HCT116 (cell line): ENCODE data around the gene GRB10. TPM values are rescaled to one million over a fixed set of nuclear protein-coding genes. Genes with fewer than 3 reads are reported as not detected.

Source experiments
- ATAC-seq: fragments of 200-7000 bp; cut with Tn5 transposase; 2 replicates; pipeline ENCODE4 v1.9.1; 2020; ENCODE audit warnings: mild to moderate bottlenecking, moderate library complexity
- BruUV-seq: library from RNA; stranded (reverse); fragments of 400-500 nt; replicated peaks from 2 replicates; lab custom pipeline; 2021; lab: Mats Ljungman, UMichigan
- CTCF ChIA-PET: fragments of 300-600 bp; sonication (Branson Sonifier 250); formaldehyde crosslinking; loops from one replicate; lab custom pipeline; 2021; ENCODE audit warnings: antibody characterized with exemption; lab: Charles Lee
- POLR2A ChIA-PET: fragments of 300-600, 350-600 bp; sonication (Branson Sonifier 250); formaldehyde crosslinking; loops from one replicate; lab custom pipeline; 2021; ENCODE audit warnings: antibody characterized with exemption; lab: Charles Lee
- RAD21 ChIA-PET, 2 experiments: fragments of 300-600 bp; sonication (Branson Sonifier 250); formaldehyde crosslinking; loops; one replicate each; lab custom pipeline; 2023; ENCODE audit warnings: low total read pairs in 2 of 2; ENCODE audit not compliant: uncharacterized antibody in 2 of 2, unreplicated experiment in 2 of 2, low non-redundant PET in 1 of 2; lab: Charles Lee
- DNase-seq: peaks from one replicate; pipeline ENCODE4 v3.0.0-alpha.2; 2010; ENCODE audit warnings: low read depth, low spot score
- H2AFZ ChIP-seq: fragments of 200-600 bp; shearing (Covaris generic), sonication (generic); 2 replicates; pipeline ENCODE4 v1.6.1; 2017; ENCODE audit warnings: low read depth, mixed run types, mixed read lengths, antibody characterized with exemption, low read length; ENCODE audit not compliant: poor library complexity, severe bottlenecking
- H3K27ac ChIP-seq: 2 replicates; pipeline ENCODE4 v1.5.1; 2012; ENCODE audit warnings: low read depth, low read length
- H3K27me3 ChIP-seq: fragments of 200-600 bp; sonication (generic); 2 replicates; pipeline ENCODE4 v1.6.1; 2016; ENCODE audit warnings: mixed run types, low read length, mixed read lengths; ENCODE audit not compliant: insufficient read depth
- H3K36me3 ChIP-seq, 2 experiments: fragments of 200-500 bp in 1 of 2; fragments of 200-600 bp in 1 of 2; sonication (Bioruptor generic) in 1 of 2; sonication (generic) in 1 of 2; 2 replicates each; pipeline versions ENCODE4 v1.5.1 to v1.6.1; 2014 to 2016; ENCODE audit warnings: low read length in 2 of 2, inconsistent platforms in 1 of 2, mixed read lengths in 1 of 2, mixed run types in 1 of 2; ENCODE audit not compliant: insufficient read depth in 2 of 2, control insufficient read depth in 1 of 2
- H3K4me1 ChIP-seq, 2 experiments: fragments of 200-600 bp in 1 of 2; sonication (generic) in 1 of 2; 2 replicates each; pipeline versions ENCODE4 v1.5.1 to v1.6.1; 2012 to 2017; ENCODE audit warnings: low read length in 2 of 2, inconsistent platforms in 1 of 2, mild to moderate bottlenecking in 1 of 2, mixed read lengths in 1 of 2, mixed run types in 1 of 2, moderate library complexity in 1 of 2; ENCODE audit not compliant: insufficient read depth in 2 of 2, control insufficient read depth in 1 of 2
- H3K4me2 ChIP-seq: fragments of 200-600 bp; sonication (generic); 2 replicates; pipeline ENCODE4 v1.6.1; 2017; ENCODE audit warnings: mixed run types, low read length, mixed read lengths
- H3K4me3 ChIP-seq, 2 experiments: fragments of 200-600 bp in 1 of 2; sonication (generic) in 1 of 2; replicated peaks in 1 of 2; 2 replicates each; pipeline ENCODE4 v1.5.1; 2011 to 2016; ENCODE audit warnings: low read length in 2 of 2, control low read depth in 1 of 2, low read depth in 1 of 2, mild to moderate bottlenecking in 1 of 2, mixed read lengths in 1 of 2, mixed run types in 1 of 2
- H3K79me2 ChIP-seq: fragments of 200-600 bp; sonication (generic); 2 replicates; pipeline ENCODE4 v1.6.1; 2017; ENCODE audit warnings: mild to moderate bottlenecking, mixed run types, low read length, moderate library complexity, mixed read lengths; ENCODE audit not compliant: insufficient read depth
- H3K9ac ChIP-seq: fragments of 200-600 bp; sonication (generic); 2 replicates; pipeline ENCODE4 v1.6.1; 2016; ENCODE audit warnings: low read length, mixed read lengths
- H3K9me2 ChIP-seq: fragments of 200-600 bp; sonication (generic), shearing (Covaris generic); 2 replicates; pipeline ENCODE4 v1.6.1; 2017; ENCODE audit warnings: mixed run types, mild to moderate bottlenecking, moderate library complexity; ENCODE audit not compliant: insufficient read depth
- H3K9me3 ChIP-seq, 2 experiments: fragments of 200-500 bp in 1 of 2; fragments of 200-600 bp in 1 of 2; sonication (Bioruptor generic) in 1 of 2; sonication (generic) in 1 of 2; 2 replicates each; pipeline ENCODE4 v1.6.1; 2014 to 2017; ENCODE audit warnings: low read length in 2 of 2, mixed read lengths in 2 of 2, inconsistent platforms in 1 of 2, low read depth in 1 of 2, mild to moderate bottlenecking in 1 of 2, mixed run types in 1 of 2, moderate library complexity in 1 of 2; ENCODE audit not compliant: control insufficient read depth in 1 of 2, insufficient read depth in 1 of 2
- H4K20me1 ChIP-seq: fragments of 200-600 bp; sonication (generic), shearing (Covaris generic); 2 replicates; pipeline ENCODE4 v1.6.1; 2017; ENCODE audit warnings: mixed run types, mild to moderate bottlenecking, moderate library complexity; ENCODE audit not compliant: insufficient read depth
- CEBPB ChIP-seq: IDR thresholded peaks from 2 replicates; pipeline ENCODE4 v1.6.1; 2012; ENCODE audit warnings: low read depth
- EGR1 ChIP-seq: IDR thresholded peaks from 2 replicates; pipeline ENCODE4 v1.6.1; 2012; ENCODE audit warnings: low read depth
- FOSL1 ChIP-seq: IDR thresholded peaks from 2 replicates; pipeline ENCODE4 v1.6.1; 2012; ENCODE audit warnings: low read depth
- SP1 ChIP-seq: IDR thresholded peaks from 2 replicates; pipeline ENCODE4 v1.6.1; 2012; ENCODE audit warnings: low read depth
- TCF7L2 ChIP-seq: IDR thresholded peaks from 2 replicates; pipeline ENCODE4 v1.7.0; 2011; ENCODE audit warnings: borderline replicate concordance, inconsistent platforms; ENCODE audit not compliant: insufficient read depth, insufficient read length; ENCODE audit errors: extremely low read depth
- intact Hi-C: fragments of 100-400 bp; cut with micrococcal nuclease; formaldehyde crosslinking; loops from 2 replicates; pipeline ENCODE4 v1.10.0; 2022
- total RNA-seq: library from RNA; stranded (reverse); gene quantifications from one replicate; pipeline ENCODE4 v1.2.1, GENCODE V29; 2021; ENCODE audit not compliant: unreplicated experiment
- TF ChIP-seq, protein P1 (sequence below): IDR thresholded peaks from 2 replicates; pipeline ENCODE4 v1.6.1; 2012; ENCODE audit warnings: low read depth
- TF ChIP-seq, protein P2 (sequence below), 3 experiments: fragments of 200-600 bp in 1 of 3; sonication (generic) in 1 of 3; IDR thresholded peaks in 2 of 3; conservative IDR thresholded peaks in 1 of 3; 2 replicates each; pipeline ENCODE4 v1.5.1; 2012 to 2017; ENCODE audit warnings: low read depth in 2 of 3, low read length in 2 of 3, antibody characterized with exemption in 1 of 3, borderline replicate concordance in 1 of 3, control low read depth in 1 of 3, mild to moderate bottlenecking in 1 of 3, mixed read lengths in 1 of 3, mixed run types in 1 of 3, moderate library complexity in 1 of 3; ENCODE audit not compliant: insufficient read depth in 1 of 3

The GRB10 gene
- total RNA-seq, 1 experiment from 2014 or later, result 37.3 TPM

DNA sequence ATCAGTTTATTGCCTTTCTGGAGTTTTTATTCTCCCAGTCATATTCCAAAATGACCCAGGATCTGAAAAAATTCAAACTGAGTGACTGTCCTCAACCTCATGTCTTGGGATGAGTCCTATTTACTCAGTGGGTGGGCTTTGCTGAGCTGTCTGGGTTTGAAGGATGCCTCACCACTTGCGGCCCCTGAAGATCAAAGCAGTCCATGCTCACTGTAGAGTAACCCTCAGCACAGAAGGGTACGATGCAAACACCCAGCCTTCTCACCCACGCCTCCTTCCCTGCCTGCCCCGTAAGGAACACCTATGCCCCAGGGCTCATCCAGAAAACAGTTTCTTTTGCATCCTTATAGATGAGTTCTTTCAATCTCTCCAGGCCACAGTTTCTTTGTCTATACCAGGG is 42.2 kb upstream of the GRB10 start:
- Histone ChIP-seq H3K9ac (no peak overlapping the region), H3K9me3 (no peaks in the 10 kb centered on the region), H3K9me2 (no peaks in the 10 kb centered on the region), H3K27ac (no peak overlapping the region), H4K20me1 (no peaks in the 10 kb centered on the region), H3K4me2 (no peak overlapping the region), H3K79me2 (no peaks in the 10 kb centered on the region), H3K4me1 (peaks cover 9 to 18% of the 10 kb centered on the region in 2 experiments), H2AFZ (no peak overlapping the region), H3K27me3 (no peaks in the 10 kb centered on the region), H3K4me3 (no peak overlapping the region), H3K36me3 (no peaks in the 10 kb centered on the region)
- BruUV-seq, result no TSS peak
- ChIA-PET CTCF (no interaction called here), POLR2A (no interaction called here), RAD21 (no interaction called here)
- ATAC-seq (no peak), DNase-seq (no peak)
- no peak for TF ChIP-seq EGR1
- TF ChIP-seq SP1, result no peak
- TF ChIP-seq, protein P1, sequence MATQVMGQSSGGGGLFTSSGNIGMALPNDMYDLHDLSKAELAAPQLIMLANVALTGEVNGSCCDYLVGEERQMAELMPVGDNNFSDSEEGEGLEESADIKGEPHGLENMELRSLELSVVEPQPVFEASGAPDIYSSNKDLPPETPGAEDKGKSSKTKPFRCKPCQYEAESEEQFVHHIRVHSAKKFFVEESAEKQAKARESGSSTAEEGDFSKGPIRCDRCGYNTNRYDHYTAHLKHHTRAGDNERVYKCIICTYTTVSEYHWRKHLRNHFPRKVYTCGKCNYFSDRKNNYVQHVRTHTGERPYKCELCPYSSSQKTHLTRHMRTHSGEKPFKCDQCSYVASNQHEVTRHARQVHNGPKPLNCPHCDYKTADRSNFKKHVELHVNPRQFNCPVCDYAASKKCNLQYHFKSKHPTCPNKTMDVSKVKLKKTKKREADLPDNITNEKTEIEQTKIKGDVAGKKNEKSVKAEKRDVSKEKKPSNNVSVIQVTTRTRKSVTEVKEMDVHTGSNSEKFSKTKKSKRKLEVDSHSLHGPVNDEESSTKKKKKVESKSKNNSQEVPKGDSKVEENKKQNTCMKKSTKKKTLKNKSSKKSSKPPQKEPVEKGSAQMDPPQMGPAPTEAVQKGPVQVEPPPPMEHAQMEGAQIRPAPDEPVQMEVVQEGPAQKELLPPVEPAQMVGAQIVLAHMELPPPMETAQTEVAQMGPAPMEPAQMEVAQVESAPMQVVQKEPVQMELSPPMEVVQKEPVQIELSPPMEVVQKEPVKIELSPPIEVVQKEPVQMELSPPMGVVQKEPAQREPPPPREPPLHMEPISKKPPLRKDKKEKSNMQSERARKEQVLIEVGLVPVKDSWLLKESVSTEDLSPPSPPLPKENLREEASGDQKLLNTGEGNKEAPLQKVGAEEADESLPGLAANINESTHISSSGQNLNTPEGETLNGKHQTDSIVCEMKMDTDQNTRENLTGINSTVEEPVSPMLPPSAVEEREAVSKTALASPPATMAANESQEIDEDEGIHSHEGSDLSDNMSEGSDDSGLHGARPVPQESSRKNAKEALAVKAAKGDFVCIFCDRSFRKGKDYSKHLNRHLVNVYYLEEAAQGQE, result no peak
- TF ChIP-seq TCF7L2, result peak; percentile 85
- no peak for TF ChIP-seq FOSL1
- TF ChIP-seq, protein P2, sequence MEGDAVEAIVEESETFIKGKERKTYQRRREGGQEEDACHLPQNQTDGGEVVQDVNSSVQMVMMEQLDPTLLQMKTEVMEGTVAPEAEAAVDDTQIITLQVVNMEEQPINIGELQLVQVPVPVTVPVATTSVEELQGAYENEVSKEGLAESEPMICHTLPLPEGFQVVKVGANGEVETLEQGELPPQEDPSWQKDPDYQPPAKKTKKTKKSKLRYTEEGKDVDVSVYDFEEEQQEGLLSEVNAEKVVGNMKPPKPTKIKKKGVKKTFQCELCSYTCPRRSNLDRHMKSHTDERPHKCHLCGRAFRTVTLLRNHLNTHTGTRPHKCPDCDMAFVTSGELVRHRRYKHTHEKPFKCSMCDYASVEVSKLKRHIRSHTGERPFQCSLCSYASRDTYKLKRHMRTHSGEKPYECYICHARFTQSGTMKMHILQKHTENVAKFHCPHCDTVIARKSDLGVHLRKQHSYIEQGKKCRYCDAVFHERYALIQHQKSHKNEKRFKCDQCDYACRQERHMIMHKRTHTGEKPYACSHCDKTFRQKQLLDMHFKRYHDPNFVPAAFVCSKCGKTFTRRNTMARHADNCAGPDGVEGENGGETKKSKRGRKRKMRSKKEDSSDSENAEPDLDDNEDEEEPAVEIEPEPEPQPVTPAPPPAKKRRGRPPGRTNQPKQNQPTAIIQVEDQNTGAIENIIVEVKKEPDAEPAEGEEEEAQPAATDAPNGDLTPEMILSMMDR (IDR thresholded peaks at IDR 0.05 in 2 of 3, conservative IDR thresholded peaks at IDR 0.05 in 1 of 3; ENCODE audit: borderline replicate concordance in 1 of 3, insufficient read depth in 1 of 3, low read depth in 2 of 3, low read length in 2 of 3), result no peak
- no peak for TF ChIP-seq CEBPB
- intact Hi-C loops, result no loop called here
